Left hindlimb (tissue), 1 donor: ENCODE results near the gene PPP1R15A.
A peak's percentile ranks its signal among the peaks of the same experiment; 100 is the strongest.
"Not testable (repeated sequence)": the region's sequence is repeated elsewhere in the genome, so short reads cannot be mapped to it uniquely, and the experiment has no call there.

Experiments used
- DNase-seq: peaks from one replicate; pipeline ENCODE4 v3.0.0-alpha.2; 2018

The PPP1R15A gene

GRCh38 chr19:48859711-48860572, 12.3 kb upstream of the PPP1R15A start:
- peak; percentile 33 for DNase-seq

- peak; percentile 23 for DNase-seq
These were observed 10.9 kb upstream of the PPP1R15A start for GRCh38 chr19:48861313-48861712.

DNA sequence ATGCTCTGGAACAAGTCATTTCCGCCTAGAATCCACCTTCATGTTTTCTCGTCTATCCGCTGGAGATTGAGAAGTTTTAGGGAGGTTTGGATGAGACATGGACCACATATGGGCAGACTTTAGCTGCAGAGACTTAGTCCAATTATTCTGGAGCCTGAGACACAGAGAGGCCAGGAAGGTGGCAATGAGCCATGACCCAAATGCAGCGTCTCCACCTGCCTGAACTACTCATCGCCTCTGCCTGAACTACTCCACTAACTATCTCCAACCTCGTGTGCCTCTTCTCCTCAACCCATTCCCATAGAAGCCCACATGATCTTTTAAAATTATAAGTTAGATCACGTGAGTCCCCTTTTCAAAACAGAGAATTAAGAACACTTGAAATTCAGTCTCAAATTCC, 9.4 kb upstream of the PPP1R15A start:
- no peak for DNase-seq

- DNase-seq, result no peak
These were observed 5.5 kb upstream of the PPP1R15A start for GRCh38 chr19:48866692-48867091.

DNA sequence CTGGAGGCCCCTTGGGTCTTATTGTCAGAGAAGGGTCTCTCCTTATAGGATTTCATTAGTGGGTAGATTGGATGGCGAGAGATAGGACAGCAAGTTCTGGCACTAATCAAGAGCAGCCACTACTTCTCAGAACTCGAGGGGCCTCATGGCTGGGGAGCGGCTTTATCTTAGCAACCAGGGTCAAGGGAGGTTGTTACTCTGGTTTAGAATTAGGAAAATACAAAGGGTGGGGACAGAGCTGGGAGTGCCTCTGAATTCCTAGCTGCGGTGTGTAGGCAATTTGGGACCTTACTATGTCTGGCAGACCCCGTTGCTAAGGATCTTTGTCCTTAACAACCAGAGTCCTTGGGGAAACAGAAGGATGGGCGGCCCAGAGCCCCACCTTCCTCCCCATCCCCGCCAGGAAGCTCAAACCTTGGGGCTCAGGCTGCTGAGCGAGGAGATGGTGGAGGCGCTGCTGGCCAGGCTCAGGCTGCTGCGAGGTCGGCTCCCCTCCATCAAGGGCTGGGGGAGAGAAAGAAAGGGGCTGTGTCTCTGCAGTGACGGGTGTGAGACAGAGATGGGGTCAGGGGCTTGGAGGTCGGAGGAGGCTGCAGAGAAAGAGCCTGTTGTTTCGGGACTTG, 5.0 kb upstream of the PPP1R15A start:
- peak; percentile 75 for DNase-seq

GRCh38 chr19:48867746-48868113, 4.5 kb upstream of the PPP1R15A start:
- no peak for DNase-seq

DNA sequence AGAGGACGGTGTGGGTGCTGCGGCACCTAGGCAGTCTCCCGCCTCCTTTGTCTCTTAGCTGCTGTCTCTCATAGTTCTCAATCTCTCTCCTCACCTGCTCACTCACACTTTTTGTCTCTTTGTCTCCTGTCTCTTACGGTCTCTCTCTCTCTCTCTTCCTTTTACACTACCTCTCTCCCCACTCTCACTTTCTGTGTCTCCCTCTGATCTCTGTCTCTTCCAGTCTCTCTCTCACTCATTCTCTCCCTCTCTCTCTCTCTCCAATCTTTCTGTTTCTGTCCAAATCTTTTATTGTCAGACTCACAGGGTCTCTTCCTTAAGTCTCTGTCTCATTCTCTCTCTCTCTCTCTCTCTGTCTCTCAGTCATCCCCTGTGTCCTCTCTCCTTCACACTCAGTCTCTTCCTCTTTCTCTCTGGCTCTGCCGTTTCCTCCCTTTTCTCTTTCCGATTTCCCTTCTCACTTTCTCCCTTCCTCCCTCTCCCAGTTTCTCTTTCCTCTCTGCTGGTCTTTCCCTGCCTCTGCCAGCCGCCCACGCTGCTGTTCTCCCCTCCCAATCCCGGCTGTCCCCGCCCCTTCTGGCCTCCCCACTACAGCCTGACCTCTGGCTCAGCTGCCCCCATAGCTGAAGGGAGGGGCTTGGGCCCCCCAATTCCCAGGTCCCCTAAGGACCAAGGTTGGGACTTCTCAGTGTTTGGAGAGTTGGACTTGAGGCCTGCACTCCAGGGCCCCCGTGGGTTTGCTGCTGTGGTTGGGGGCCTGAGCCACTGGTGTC, 3.9 kb upstream of the PPP1R15A start, which contains the start of gene PLEKHA4:
Gene PLEKHA4 (minus strand): TSS at position 504 of the 773 bp plus-strand sequence. CDS start 997 bp downstream, outside the sequence.
- peak; percentile 86 for DNase-seq

DNA sequence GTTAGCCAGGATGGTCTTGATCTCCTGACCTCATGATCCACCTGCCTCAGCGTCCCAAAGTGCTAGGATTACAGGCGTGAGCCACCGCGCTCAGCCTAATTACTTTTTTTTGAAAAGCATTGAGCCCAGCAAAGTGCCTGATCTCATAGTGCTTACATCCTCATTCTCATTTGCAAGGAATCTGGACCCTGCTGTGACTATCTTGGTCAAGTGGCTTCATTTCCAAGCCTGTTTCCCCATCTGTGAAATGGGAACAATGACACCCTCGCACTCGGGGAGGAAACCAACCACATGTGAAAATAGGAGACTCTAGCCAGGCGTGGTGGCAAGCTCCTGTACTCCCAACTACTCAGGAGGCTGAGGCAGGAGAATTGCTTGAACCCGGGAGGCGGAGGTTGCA, 2.2 kb upstream of the PPP1R15A start:
- DNase-seq, result no peak

DNA sequence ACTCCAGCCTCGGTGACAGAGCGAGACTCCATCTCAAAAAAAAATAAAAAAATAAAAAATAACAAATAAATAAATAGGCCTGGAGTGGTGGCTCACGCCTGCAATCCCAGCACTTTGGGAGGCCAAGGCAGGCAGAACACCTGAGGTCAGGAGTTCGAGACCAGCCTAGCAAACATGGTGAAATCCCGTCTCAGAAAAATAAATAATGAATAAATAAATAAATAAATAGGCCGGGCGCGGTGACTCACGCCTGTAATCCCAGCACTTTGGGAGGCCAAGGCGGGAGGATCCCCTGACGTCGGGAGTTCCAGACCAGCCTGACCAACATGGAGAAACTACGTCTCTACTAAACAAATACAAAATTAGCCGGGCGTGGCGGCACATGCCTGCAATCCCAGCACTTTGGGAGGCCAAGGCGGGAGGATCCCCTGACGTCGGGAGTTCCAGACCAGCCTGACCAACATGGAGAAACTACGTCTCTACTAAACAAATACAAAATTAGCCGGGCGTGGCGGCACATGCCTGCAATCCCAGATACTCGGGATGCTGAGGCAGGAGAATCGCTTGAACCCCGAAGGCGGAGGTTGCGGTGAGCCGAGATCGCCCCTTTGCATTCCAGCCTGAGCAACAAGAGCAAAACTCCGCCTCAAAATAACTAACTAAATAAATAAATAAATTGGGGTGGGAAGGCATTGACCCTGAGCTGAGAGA, 595 bp upstream of the PPP1R15A start:
- DNase-seq, result not testable (repeated sequence)

GRCh38 chr19:48872884-48873475, 759 bp downstream of the PPP1R15A start:
- peak; percentile 86 for DNase-seq

- peak; percentile 20 for DNase-seq
These were observed 1.5 kb downstream of the PPP1R15A start for GRCh38 chr19:48873476-48874302.

- peak; percentile 40 for DNase-seq
These were observed 2.3 kb downstream of the PPP1R15A start for GRCh38 chr19:48874303-48875135.

GRCh38 chr19:48876043-48876981, 4.1 kb downstream of the PPP1R15A start:
- DNase-seq, result not testable (repeated sequence)

DNA sequence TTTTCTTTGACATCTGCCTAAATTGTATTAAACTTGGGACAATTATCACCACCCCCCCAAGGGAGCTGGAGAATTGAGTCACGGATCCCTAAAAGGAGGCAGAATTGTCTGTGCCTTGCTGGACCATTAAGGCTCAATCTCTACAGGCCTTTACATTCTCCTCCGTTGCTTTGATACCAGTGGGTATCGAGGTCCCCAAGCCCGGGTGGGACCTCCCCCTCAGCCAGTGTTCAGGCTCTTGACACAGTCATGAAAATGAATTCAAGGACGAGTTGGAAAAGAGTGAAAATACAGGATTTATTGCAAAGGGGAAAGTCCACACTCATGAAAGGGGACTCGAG, 5.6 kb downstream of the PPP1R15A start:
- DNase-seq, result no peak

DNA sequence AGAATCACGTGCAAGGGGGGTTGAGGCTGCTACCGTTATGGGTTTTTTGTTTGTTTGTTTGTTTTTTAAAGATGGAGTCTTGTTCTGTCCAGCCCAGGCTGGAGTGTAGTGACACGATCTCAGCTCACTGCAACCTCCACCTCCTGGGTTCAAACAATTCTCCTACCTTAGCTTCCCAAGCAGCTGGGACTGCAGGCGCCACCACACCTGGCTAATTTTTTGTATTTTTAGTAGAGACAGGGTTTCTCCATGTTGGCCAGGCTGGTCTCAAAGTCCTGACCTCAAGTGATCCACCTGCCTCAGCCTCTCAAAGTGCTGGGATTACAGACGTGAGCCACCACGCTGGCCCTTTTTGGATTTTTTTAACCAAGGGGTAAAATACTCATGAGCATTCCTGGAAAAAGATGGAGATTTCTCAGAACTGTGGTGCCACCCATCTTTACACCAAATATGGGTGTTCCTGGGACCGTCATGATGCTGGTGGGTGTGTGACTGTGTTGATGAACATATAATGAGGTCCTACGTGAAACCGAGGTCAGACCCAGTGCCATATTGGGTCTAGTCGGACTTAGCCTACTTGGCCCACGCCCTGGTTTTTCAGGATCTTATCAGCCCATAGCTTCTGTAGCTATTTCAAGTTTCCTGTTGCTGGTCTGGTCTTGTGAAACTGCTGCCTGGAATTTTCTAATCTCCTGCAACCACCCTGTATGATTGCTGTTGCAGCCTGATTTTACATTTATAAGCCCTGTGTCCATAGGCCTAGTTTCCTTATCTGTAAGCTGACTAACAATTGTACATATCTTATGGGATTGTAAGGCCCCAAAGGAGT, 6.2 kb downstream of the PPP1R15A start:
- DNase-seq, result peak; percentile 23

DNA sequence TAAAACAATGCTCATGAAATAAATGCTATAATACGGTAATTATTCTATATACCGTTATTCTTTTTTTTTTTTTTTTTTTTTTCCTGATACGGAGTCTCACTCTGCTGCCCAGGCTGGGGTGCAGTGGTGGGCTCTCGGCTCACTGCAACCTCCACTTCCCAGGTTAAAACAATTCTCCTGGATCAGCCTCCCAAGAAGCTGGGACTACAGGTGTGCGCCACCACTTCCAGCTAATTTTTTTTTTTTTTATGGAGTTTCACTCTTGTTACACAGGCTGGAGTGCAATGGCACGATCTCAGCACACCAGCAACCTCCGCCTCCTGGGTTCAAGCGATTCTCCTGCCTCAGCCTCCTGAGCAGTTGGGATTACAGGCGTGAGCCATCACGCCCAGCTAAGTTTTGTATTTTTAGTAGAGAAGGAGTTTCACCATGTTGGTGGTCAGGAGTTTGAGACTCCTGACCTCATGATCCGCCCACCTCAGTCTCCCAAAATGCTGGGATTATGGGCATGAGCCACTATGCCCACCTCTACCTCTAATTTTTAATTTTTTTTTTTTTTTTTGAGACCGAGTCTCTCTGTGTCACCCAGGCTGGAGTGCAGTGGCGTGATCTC, 6.9 kb downstream of the PPP1R15A start:
- peak; percentile 18 for DNase-seq

GRCh38 chr19:48879696-48880095, 7.5 kb downstream of the PPP1R15A start:
- DNase-seq, result not testable (repeated sequence)
